ENCODE measurements around the gene PLCD3.

DNA sequence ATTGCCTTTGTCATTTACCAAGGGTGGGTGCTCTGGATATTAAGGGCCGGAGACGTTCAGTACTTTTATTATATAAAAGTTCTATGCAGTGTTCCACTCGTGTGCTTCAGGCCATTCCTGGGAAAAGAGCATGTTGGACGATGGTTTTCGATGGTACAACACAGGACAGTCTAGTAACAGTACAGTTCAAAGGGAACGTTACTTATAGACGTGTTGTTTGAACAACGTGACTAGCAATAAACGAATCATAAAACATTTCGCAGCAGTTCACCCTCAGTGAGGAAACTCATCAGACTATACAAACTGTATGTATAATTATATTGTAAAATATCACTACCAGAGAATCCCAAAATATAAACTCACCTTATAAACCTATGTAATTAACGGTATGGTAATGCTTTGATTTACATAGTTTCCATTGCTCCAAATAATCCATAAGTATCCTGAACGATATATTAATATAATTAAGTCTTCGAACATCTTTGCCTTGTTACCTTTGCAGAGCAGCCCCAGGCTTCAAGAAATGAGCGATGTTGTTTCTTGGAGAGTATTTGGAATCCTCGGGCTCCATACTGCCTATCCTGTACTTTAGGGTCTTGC is 70.6 kb downstream of the PLCD3 start:
- TF ChIP-seq, protein P1, sequence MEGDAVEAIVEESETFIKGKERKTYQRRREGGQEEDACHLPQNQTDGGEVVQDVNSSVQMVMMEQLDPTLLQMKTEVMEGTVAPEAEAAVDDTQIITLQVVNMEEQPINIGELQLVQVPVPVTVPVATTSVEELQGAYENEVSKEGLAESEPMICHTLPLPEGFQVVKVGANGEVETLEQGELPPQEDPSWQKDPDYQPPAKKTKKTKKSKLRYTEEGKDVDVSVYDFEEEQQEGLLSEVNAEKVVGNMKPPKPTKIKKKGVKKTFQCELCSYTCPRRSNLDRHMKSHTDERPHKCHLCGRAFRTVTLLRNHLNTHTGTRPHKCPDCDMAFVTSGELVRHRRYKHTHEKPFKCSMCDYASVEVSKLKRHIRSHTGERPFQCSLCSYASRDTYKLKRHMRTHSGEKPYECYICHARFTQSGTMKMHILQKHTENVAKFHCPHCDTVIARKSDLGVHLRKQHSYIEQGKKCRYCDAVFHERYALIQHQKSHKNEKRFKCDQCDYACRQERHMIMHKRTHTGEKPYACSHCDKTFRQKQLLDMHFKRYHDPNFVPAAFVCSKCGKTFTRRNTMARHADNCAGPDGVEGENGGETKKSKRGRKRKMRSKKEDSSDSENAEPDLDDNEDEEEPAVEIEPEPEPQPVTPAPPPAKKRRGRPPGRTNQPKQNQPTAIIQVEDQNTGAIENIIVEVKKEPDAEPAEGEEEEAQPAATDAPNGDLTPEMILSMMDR (IDR thresholded peaks at IDR 0.05; ENCODE audit: insufficient read depth, low read length) = no peak
- no peak for TF ChIP-seq POLR2AphosphoS5 (IDR thresholded peaks at IDR 0.05; ENCODE audit: low read depth)
- TF ChIP-seq GABPA (IDR thresholded peaks at IDR 0.05; ENCODE audit: low read depth) = no peak
